NCI-H446 treated with DMSO at 0.1 percent for 48 hours (cell line): Measurements from ENCODE around the gene NCF2.
"Not testable (repeated sequence)": the region's sequence is repeated elsewhere in the genome, so short reads cannot be mapped to it uniquely, and the experiment has no call there.

ENCODE experiments used
- DNase-seq: peaks from one replicate; lab custom pipeline; 2025; lab: John Stamatoyannopoulos, UW

NCF2 gene, protein sequence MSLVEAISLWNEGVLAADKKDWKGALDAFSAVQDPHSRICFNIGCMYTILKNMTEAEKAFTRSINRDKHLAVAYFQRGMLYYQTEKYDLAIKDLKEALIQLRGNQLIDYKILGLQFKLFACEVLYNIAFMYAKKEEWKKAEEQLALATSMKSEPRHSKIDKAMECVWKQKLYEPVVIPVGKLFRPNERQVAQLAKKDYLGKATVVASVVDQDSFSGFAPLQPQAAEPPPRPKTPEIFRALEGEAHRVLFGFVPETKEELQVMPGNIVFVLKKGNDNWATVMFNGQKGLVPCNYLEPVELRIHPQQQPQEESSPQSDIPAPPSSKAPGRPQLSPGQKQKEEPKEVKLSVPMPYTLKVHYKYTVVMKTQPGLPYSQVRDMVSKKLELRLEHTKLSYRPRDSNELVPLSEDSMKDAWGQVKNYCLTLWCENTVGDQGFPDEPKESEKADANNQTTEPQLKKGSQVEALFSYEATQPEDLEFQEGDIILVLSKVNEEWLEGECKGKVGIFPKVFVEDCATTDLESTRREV

GRCh38 chr1:183590244-183591191, at the start of gene NCF2:
Gene NCF2 (minus strand): TSS chr1:183590459. CDS start chr1:183590329, 130 bp downstream.
- DNase-seq = no peak

- no peak for DNase-seq
Observed at GRCh38 chr1:183638649-183639387, 48.6 kb upstream of the NCF2 start.

DNA sequence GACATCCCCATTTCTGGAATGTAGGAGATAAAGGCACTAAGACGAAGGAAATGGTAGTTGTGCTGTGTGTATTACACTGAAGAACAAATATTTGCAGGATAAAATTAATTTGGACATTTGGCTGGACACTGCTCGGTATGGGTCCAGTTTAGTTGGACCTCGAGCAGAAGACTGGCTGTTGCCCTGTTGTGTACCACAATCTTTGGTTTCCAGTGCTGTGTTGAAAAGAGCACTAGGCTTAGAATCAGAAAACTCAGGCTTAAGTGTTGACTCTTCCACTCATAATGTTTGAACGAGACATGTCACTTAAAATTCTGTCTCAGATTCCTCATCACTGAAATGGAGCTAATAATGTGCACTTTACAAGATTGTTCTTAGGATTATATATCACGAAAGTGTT, 46.5 kb upstream of the NCF2 start:
- DNase-seq = no peak

DNA sequence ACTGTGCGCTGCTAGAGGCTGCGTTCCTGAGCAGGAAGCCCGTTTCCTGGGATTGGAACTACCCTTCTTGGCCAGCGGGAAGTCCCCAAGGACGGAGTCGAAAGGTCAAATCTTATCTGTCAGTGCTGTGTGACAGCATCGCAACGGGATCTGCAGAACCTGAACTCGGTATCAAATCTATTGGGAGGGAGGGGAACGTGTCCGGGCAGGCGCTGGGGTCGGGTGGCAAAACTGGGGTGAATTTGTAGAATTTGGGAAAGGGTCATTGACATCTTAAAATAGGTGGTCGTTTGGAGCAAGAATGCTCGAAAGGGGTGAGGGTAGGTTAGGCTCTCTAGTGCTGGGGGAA, 46.0 kb upstream of the NCF2 start:
- DNase-seq = no peak

DNA sequence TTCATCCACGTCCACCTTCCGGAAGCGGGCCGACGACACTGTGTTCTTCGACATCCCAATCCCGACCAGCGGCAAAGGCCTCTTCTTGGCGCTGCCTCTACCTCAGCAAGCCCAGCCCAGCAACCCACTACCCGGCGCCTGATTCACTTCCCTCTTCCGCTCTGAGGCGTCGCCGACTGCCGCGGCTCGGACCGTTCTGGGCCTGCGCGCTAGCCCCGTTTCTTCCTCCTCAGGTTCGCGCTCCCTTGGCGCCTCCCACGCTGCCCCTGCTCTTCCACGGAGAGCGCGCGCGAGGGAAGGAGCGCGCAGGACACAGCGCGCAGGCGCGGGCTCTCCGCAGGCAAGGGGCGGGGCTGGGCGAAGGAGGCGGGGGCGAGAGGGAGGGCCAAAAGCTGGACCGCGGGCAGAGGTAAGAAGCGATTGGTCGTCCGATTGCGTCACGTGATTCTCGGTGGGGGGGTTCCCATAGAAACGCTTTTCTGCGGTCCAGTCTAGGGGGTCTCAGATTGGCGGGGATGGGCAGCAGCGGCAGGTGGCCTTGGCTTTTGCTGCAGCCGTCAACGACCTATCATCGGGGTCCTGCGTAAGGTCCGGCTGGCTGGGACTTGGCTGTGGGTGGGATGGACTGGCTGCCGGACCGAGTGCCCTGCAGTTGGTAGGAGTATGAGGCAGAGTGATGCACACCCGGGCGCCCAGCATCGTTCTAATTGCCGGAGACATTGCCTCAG, 45.5 kb upstream of the NCF2 start, which contains the start of gene ARPC5:
ARPC5 (minus strand) TSS at position 178 of the 728 bp plus-strand sequence; CDS start at position 54, 124 bp downstream.
- peak; percentile 97 for DNase-seq

DNA sequence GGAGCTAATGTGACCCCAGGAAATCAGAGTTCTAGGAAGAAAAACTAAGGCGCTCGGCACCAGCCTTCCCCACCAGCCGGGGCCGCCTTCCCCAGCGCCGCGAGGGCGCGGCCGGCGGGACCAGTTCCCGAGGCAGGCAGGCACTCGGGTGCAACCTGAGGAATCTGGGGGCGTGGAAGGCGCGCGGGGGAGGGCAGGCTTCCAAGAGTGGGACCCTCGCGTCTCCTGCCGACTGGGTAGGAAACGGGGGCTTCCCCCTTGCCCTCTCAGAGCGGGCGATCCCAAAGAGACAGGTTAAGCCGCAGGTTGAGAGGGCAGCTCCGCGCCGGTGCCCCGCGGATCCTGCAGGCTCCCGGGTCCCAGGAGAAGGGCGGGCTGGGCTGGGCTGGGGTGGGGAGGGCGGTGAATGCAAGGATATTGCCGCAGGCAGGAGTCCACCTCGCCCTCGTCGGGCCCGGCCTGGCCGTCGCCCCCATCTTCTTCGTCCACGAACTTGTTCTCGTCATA, 44.9 kb upstream of the NCF2 start:
- DNase-seq = no peak

GRCh38 chr1:183634429-183635065, 44.3 kb upstream of the NCF2 start:
- no peak for DNase-seq

DNA sequence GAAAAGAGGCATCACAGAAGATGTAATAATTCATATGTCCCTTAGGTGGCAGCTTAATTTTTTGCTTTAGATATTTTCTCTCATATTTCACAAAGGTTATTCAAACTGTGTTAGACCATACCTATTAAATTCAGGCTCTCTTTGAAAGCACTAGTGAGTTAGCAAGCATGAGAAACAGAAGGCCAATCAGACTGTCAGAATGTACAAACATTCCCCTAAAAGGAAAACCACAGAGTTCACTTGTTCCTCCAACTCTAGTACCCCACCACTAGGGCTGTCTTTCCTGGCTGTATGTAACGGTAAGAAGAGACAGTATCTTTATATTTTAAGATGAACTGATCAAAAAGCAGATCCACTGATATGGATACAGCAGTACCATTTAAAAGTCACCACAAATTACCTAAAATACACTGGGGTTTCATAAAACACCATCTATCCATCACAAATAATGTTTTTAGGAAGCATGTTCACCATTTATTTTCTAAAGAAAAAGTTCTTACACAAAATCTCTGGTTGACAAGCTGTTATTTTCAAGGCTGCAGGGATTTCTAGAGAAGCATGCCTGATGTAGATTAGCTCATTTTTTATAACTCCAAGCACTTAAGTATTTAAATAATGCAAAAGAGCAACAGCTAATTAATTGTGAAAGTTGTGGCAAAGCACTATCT, 43.6 kb upstream of the NCF2 start:
- DNase-seq = peak; percentile 79

DNA sequence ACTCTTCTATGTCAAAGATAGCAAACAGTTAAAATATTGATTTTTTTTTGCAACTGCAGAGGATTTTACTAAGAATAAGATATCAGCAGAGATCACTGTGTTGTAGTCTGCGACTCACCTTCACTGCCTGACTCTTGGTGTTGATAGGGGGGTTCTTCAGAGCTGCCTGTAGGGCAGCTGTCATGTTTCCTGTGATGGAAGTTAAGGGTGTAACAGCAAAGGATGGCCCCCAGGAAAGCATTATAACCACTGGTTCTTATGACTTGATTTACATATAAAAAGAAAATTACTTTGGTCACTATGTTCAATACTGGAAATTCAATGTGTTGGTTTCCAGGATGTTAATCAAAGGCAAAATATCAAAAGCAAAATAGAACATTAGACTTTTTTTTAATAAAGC, 42.7 kb upstream of the NCF2 start:
- DNase-seq = no peak

- DNase-seq = no peak
Observed at GRCh38 chr1:183632114-183632513, 41.9 kb upstream of the NCF2 start.

DNA sequence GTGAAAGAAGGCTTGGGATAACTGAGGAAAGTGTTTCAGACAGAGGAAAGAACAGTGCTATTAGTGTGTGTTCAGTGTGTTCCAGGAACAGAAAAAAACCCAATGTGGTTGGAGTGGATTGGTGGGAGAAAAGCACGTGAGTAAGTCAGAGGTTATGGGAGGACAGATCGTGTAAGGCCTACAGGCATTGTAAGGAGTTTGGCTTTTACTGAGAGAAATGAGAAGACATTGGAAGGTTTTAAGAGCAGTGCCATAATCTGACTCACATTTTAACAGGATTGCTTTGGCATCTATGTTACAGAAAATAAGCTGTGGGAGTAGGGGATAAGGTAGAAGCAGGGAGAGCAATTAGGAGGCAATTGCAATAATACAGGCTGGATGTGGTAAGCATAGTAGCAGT, 40.5 kb upstream of the NCF2 start:
- no peak for DNase-seq

DNA sequence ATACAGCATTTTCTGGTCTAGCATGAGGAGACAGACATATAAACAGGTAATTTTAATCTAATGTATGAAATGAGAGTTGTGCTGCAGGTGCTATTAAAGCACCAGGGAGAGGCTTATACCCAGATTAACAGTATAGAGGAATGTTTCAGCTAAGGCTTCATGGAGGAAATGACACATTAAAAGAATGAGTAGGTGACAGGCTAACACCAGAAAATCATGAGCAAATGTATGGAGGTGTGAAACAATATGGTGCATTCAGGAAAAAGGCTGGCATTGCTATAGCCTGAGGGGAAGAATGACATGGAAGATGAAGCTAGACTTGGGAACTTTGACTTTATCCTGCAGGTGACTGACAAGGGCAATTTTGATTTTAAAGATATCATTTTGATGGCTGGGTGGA, 38.3 kb upstream of the NCF2 start:
- no peak for DNase-seq

DNA sequence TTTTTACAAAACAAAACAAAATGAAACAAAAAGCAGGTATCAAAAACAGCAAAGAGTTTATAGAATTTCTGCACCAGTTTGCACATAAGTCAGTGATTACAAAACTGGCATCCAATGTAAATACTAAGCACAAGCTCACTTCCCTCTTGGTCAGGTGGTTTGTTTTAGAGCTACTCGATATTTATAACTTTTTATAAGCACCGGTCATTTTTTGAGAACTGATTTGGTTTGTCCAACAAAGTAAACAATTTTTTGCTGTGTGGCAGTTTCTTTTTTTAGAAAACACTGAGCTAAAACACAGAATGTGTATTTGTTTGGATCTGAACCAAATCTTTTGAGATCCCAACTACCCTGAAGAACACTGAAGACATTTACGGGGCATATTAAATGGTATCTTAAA, 36.0 kb upstream of the NCF2 start:
- not testable (repeated sequence) for DNase-seq

GRCh38 chr1:183622884-183623785, 32.9 kb upstream of the NCF2 start:
- DNase-seq = peak; percentile 52

- no peak for DNase-seq
Observed at GRCh38 chr1:183622013-183622412, 31.8 kb upstream of the NCF2 start.

DNA sequence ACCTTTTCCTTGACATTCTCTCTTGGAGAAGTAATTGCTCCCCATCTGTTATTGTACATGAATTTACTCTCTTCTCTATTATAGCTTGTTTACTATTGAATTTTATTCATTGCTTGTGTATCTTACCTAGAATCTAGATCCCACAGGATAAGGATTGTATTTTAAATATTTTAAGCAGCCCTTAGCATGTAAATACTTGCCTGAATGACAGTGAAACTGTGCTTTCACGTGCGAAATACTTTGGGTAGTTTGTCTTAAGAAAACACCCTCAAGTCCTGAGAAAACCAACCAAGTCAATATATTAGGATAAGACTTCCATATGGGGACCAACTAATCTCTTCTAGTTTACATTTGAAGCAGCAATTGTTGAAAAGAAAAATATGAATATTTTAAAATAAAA, 30.1 kb upstream of the NCF2 start:
- DNase-seq = no peak

DNA sequence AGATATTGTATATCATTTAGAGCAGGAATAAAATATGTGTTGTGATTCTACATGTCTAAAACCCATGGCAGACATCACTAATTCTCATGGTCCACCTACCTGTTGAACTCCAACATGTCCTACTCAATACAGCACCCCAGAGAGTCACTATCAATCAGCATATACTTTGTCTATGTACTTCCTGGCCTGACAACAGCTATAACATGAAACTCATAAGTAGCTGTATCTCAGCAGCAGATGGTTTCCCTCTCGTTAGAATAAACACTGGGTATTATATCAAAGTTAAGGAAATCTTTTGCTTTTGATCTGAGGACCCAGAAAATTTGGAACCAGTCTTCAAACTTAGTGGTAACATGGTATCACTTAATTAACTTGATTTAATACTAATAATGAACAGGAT, 29.5 kb upstream of the NCF2 start:
- DNase-seq = no peak

- DNase-seq = not testable (repeated sequence)
Observed at GRCh38 chr1:183618202-183618601, 27.9 kb upstream of the NCF2 start.

DNA sequence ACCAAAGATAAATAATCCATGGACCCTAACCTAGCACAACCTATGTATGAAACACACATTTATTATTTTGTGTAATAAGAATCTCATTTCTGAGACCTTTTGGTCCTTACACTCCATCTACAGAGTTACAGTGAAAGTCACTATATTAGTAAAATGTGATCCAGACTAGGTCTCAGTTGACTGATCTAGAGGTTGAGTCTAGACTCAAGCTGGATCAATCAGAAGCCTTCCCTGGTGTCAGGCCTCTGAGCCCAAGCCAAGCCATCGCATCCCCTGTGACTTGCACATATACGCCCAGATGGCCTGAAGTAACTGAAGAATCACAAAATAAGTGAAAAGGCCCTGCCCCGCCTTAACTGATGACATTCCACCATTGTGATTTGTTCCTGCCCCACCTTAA, 22.7 kb upstream of the NCF2 start:
- not testable (repeated sequence) for DNase-seq
